ENCODE data around the gene SLC25A18. TPM values are rescaled to one million over a fixed set of nuclear protein-coding genes. Genes with fewer than 3 reads are reported as not detected.
A peak's percentile ranks its signal among the peaks of the same experiment; 100 is the strongest.
"Not testable (repeated sequence)": the region's sequence is repeated elsewhere in the genome, so short reads cannot be mapped to it uniquely, and the experiment has no call there.

The SLC25A18 gene
- total and polyA plus RNA-seq, 7 donors: 0.99 to 9.1 (median 4.7) TPM; not detected in 1

DNA sequence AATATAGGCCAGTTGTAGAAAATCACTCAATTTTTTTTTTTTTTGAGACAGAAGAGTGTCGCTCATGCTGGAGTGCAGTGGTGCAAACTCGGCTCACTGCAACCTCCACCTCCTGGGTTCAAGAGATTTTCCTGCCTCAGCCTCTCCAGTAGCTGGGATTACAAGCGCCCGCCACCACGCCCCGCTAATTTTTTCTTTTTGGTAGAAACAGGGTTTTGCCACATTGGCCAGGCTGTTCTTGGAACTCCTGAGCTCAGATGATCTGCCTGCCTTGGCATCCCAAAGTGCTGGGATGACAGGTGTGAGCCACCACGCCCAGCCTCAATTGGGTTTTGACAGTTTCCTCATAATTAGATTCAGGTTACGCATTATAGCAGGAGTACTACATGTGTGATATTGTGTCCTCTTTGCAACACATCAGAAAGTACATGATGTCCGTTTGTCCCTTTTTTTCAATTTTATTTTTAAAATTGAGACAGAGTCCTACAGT, 67.8 kb downstream of the SLC25A18 start:
- no peak overlapping the region for H3K4me3 ChIP-seq
- no peaks in the 10 kb centered on the region for H3K36me3 ChIP-seq
- intact Hi-C loops (cut with DNase I): no loop called here
- H3K4me1 ChIP-seq: peaks cover 0 to 23% (median 21%) of the 10 kb centered on the region in 4 donors
- WGBS, 2 donors: 74 to 88% methylated on average over 9 of the region's 9 CpGs
- H3K27ac ChIP-seq: no peak overlapping the region
- H3K27me3 ChIP-seq: no peaks in the 10 kb centered on the region
- TF ChIP-seq POLR2A (IDR thresholded peaks at IDR 0.05): no peak
- no peak for TF ChIP-seq EP300 (IDR thresholded peaks at IDR 0.05)
- TF ChIP-seq, protein P1, sequence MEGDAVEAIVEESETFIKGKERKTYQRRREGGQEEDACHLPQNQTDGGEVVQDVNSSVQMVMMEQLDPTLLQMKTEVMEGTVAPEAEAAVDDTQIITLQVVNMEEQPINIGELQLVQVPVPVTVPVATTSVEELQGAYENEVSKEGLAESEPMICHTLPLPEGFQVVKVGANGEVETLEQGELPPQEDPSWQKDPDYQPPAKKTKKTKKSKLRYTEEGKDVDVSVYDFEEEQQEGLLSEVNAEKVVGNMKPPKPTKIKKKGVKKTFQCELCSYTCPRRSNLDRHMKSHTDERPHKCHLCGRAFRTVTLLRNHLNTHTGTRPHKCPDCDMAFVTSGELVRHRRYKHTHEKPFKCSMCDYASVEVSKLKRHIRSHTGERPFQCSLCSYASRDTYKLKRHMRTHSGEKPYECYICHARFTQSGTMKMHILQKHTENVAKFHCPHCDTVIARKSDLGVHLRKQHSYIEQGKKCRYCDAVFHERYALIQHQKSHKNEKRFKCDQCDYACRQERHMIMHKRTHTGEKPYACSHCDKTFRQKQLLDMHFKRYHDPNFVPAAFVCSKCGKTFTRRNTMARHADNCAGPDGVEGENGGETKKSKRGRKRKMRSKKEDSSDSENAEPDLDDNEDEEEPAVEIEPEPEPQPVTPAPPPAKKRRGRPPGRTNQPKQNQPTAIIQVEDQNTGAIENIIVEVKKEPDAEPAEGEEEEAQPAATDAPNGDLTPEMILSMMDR (IDR thresholded peaks at IDR 0.05): no peak
- TF ChIP-seq POLR2AphosphoS5 (IDR thresholded peaks at IDR 0.05): no peak
- DNase-seq: no peak
- no peaks in the 10 kb centered on the region for H3K9me3 ChIP-seq

GRCh38 chr22:17633217-17633997, 70.1 kb downstream of the SLC25A18 start:
- Histone ChIP-seq H3K9me3 (no peaks in the 10 kb centered on the region), H3K4me3 (no peak overlapping the region), H3K4me1 (peaks cover 0 to 14% (median 12%) of the 10 kb centered on the region in 4 donors), H3K27ac (peak overlapping the region in 1 of 4 donors; percentile 31), H3K27me3 (no peaks in the 10 kb centered on the region), H3K36me3 (no peaks in the 10 kb centered on the region)
- intact Hi-C loops (cut with DNase I): no loop called here
- DNase-seq: no peak
- TF ChIP-seq POLR2AphosphoS5 (IDR thresholded peaks at IDR 0.05) (no peak), POLR2A (IDR thresholded peaks at IDR 0.05) (no peak), EP300 (IDR thresholded peaks at IDR 0.05) (no peak)
- TF ChIP-seq, protein P1 (IDR thresholded peaks at IDR 0.05): no peak
- 79 to 88% methylated on average over 4 of the region's 4 CpGs for WGBS, 2 donors

DNA sequence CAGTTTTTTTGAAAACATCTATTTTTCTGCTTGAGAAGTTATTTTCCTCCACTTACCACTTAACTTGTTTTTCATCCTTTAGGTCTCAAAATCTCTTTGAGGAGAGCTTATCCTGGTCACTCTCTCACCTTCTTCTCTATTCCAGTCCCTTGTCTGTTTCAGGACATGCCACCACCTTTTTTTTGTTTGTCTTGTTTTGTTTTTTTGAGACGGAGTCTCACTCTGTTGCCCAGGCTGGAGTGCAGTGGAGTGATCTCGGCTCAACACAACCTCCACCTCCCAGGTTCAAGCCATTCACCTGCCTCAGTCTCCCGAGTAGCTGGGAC, 70.7 kb downstream of the SLC25A18 start:
- H3K4me3 ChIP-seq: no peak overlapping the region
- TF ChIP-seq POLR2AphosphoS5 (IDR thresholded peaks at IDR 0.05) (no peak), POLR2A (IDR thresholded peaks at IDR 0.05) (no peak), EP300 (IDR thresholded peaks at IDR 0.05) (no peak)
- no peaks in the 10 kb centered on the region for H3K27me3 ChIP-seq
- no peaks in the 10 kb centered on the region for H3K9me3 ChIP-seq
- DNase-seq: no peak
- peak overlapping the region in 1 of 4 donors; percentile 31 for H3K27ac ChIP-seq
- intact Hi-C loops (cut with DNase I): no loop called here
- 93 to 94% methylated on average over 3 of the region's 3 CpGs for WGBS, 2 donors
- peaks cover 0 to 15% (median 12%) of the 10 kb centered on the region in 4 donors for H3K4me1 ChIP-seq
- no peaks in the 10 kb centered on the region for H3K36me3 ChIP-seq

- WGBS, 2 donors: 93 to 94% methylated on average over 3 of the region's 3 CpGs
- Histone ChIP-seq H3K9me3 (no peaks in the 10 kb centered on the region), H3K27ac (no peak overlapping the region), H3K4me1 (peaks cover 0 to 17% (median 11%) of the 10 kb centered on the region in 4 donors), H3K36me3 (no peaks in the 10 kb centered on the region), H3K27me3 (no peaks in the 10 kb centered on the region), H3K4me3 (no peak overlapping the region)
- TF ChIP-seq, protein P1 (IDR thresholded peaks at IDR 0.05): no peak
- TF ChIP-seq POLR2AphosphoS5 (IDR thresholded peaks at IDR 0.05) (no peak), EP300 (IDR thresholded peaks at IDR 0.05) (no peak), POLR2A (IDR thresholded peaks at IDR 0.05) (no peak)
- intact Hi-C loops (cut with DNase I): loop anchor here (5.0 kb wide), 3 partner anchors 62 to 477 kb away; partner anchors contain the start of gene HDHD5
- DNase-seq: no peak
These were observed 71.4 kb downstream of the SLC25A18 start for GRCh38 chr22:17634696-17635095.

DNA sequence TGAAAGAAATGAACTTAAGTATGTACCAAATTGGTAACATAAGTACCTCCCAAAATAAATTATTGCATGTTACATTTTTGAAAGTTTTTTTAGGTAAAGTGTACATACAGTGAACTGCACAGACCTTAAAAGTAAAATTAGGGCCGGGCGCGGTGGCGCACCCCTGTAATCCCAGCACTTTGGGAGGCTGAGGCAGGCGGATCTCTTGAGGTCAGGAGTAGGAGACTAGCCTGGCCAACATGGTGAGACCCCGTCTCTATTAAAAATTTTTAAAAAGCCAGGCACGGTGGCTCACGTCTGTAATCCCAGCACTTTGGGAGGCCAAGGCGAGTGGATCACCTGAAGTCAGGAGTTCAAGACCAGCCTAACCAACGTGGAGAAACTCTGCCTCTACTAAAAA, 73.6 kb downstream of the SLC25A18 start:
- intact Hi-C loops (cut with DNase I): loop anchor here (5.0 kb wide), 3 partner anchors 65 to 480 kb away; partner anchors contain the start of gene HDHD5
- H3K9me3 ChIP-seq, DNase-seq, H3K36me3 ChIP-seq, H3K27me3 ChIP-seq, H3K4me3 ChIP-seq: not testable (repeated sequence)
- Histone ChIP-seq H3K27ac (peak overlapping the region in 2 of 4 donors; percentile 99), H3K4me1 (peaks cover 0 to 27% (median 18%) of the 10 kb centered on the region in 4 donors)
- 86 to 92% methylated on average over 10 of the region's 10 CpGs for WGBS, 2 donors
